Urinary bladder (tissue), 4 donors: ENCODE data around the gene ZC3HAV1. TPM values are rescaled to one million over a fixed set of nuclear protein-coding genes. Genes with fewer than 3 reads are reported as not detected.

Source experiments
- DNase-seq: peaks from one replicate; pipeline ENCODE4 v3.0.0-alpha.2; 2015; ENCODE audit errors: extremely low spot score
- H3K27ac ChIP-seq: one replicate; pipeline ENCODE4 v1.5.1; 2013; ENCODE audit warnings: low read depth, mild to moderate bottlenecking, moderate library complexity
- H3K36me3 ChIP-seq: one replicate; pipeline ENCODE4 v1.6.1; 2013; ENCODE audit warnings: mild to moderate bottlenecking, moderate library complexity; ENCODE audit not compliant: insufficient read depth
- H3K4me1 ChIP-seq: one replicate; pipeline ENCODE4 v1.6.1; 2013; ENCODE audit warnings: mild to moderate bottlenecking, moderate library complexity; ENCODE audit not compliant: insufficient read depth
- H3K4me3 ChIP-seq: one replicate; pipeline ENCODE4 v1.5.1; 2013; ENCODE audit warnings: low read depth, low read length
- WGBS: extraction: QIAGEN DNeasy Blood & Tissue Kit; methylation state at CpG from one replicate; pipeline ENCODE4 v1.1.7; 2013; 5-methylcytosine and 5-hydroxymethylcytosine counted together
- polyA plus RNA-seq: library from polyadenylated mRNA; stranded (reverse); fragments of 200-250 nt; gene quantifications from one replicate; pipeline ENCODE4 v1.2.3, GENCODE V29; 2013
- total RNA-seq: library from RNA; depleted of rRNA; stranded (reverse); fragments of >200 nt; gene quantifications from one replicate; pipeline ENCODE4 v1.2.3, GENCODE V29; 2014
- donor health status: healthy with polysubstance abuse.
- donor health status: healthy.

The ZC3HAV1 gene
- total and polyA plus RNA-seq, 2 donors: 10.2 to 39.5 TPM

DNA sequence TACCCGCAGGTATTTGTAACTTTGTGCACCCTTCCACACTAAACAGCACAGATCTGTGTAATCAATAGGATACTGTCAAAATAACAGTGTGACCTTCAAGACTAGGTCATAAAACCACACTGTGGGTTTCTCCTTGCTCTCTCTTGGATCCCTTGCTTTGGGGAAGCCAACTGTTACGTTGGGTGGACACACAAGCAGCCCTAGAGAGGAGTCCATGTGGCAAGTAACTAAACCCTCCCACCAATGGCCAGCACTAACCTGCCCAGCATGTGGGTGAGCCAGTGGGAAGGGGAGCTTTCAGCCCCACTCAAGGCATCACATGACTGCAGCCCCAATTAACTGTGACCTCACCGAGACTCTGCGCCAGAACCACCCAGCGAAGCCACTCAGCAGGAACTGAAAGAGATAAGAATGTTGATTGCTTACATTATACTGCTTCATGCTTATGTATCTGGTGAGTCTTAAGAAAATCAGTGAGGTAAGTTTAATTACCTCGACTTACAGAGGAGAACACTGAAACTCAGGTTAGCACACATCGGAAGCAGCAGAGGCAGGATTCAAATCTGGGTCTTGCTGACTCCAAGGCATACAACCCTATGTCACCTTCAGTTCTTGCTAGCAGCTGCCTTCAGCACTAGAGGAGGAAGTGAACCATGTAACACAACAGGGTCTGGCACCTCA, 9.4 kb upstream of the ZC3HAV1 start:
- Histone ChIP-seq H3K27ac (no peak overlapping the region), H3K36me3 (no peaks in the 10 kb centered on the region), H3K4me3 (no peak overlapping the region), H3K4me1 (no peaks in the 10 kb centered on the region)
- 44% methylated on average over 7 of the region's 7 CpGs for WGBS
- no peak for DNase-seq

DNA sequence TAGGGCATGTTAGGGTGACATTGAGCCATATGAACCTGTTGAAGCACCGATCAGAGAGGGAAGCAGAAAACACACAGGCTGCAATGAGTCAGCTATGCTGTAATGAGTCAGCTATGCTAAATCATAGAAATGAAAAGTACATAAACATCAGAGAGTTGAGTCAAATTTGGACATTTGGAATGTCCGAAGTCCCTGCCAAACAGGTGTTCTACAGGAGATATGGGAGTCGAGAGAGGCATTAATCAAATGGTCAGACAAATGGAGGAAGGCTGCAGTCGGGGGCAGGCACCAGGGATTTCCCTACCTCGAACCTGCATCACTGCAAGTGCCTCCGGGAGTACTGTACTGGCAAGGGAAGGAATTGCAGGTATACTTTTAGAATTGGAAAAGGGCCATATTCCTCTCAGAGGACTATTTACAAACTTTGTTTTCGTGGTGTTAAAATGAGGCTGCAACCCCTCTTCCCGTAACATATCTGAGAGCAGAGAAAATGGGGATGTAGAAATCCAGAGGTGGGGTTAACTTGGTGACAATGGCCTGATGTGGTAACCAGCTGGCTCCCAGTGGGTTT, 8.8 kb upstream of the ZC3HAV1 start:
- H3K27ac ChIP-seq: no peak overlapping the region
- H3K36me3 ChIP-seq: no peaks in the 10 kb centered on the region
- H3K4me3 ChIP-seq: no peak overlapping the region
- 52% methylated on average over 8 of the region's 8 CpGs for WGBS
- H3K4me1 ChIP-seq: no peaks in the 10 kb centered on the region
- no peak for DNase-seq

DNA sequence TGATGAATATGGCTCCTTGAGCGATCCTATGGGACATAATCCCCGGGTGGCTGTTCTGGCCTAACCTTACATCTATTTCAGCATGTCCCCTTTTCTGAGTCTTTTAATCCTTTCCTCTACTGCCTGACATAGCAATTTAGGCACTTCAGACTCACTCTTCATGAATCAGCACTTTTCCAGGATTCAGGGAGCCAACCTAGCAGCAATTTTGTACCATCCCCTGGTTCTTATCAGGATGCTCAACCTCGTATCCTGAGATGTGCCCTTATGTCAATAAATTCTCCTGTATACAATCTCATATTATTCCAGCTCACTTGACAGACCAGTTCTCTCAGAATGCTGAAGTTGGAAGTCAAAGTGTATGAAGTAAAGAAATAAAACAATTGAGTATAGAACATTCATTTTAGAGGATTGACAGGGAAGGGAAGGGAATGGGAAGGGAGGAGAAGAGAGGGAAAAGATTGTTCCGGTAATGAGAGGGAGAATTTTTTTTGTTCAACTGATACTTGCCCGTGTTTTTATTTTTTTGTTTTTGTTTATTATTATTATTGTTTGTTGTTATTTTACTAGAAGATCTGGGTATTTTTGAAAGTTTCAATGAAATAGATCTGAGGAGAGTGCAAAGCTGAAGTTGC, 8.2 kb upstream of the ZC3HAV1 start:
- Histone ChIP-seq H3K36me3 (no peaks in the 10 kb centered on the region), H3K27ac (no peak overlapping the region), H3K4me3 (no peak overlapping the region), H3K4me1 (no peaks in the 10 kb centered on the region)
- no peak for DNase-seq
- 82% methylated on average over 5 of the region's 5 CpGs for WGBS

DNA sequence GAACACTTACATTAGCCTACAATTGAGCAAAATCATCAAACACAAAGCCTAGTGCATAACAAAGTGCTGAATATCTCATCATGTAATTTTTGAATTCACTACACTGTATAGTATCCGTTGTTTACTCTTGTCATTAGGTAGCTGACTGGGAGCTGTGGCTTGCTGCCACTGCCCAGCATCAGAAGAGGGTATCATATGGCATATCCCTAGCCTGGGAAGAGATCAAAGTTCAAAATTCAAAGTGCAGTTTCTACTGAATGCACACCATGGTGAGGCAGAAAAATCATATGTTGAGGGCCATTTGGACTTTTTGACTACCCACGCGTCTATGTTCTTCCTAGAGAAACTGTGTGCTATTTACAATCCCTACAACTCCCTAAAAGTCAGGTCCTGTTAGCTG, 7.5 kb upstream of the ZC3HAV1 start:
- Histone ChIP-seq H3K27ac (no peak overlapping the region), H3K4me1 (no peaks in the 10 kb centered on the region), H3K36me3 (no peaks in the 10 kb centered on the region), H3K4me3 (no peak overlapping the region)
- 94% methylated on average over 3 of the region's 3 CpGs for WGBS
- no peak for DNase-seq

DNA sequence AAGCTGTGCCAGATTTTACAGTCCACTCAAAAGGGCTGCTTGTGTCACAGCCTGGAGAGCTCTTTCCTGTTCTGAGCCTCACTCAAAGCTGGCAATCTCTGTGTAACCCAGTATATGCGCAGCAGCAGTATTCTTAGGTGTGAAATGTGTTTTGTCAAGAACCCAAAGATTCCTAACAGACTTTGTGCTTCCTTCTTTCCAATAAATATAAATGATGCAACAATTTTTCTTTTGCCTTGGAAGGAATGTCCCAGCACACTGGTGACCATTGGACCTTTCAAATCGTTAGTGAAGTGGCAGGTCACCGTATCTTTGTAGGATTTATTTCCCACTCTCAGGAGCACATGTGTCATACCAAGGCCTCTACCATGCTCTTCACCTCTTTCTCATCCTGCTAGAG, 5.6 kb upstream of the ZC3HAV1 start:
- H3K27ac ChIP-seq: no peak overlapping the region
- no peak for DNase-seq
- WGBS: 90% methylated on average over 3 of the region's 3 CpGs
- H3K36me3 ChIP-seq: no peaks in the 10 kb centered on the region
- H3K4me1 ChIP-seq: no peaks in the 10 kb centered on the region
- no peak overlapping the region for H3K4me3 ChIP-seq

DNA sequence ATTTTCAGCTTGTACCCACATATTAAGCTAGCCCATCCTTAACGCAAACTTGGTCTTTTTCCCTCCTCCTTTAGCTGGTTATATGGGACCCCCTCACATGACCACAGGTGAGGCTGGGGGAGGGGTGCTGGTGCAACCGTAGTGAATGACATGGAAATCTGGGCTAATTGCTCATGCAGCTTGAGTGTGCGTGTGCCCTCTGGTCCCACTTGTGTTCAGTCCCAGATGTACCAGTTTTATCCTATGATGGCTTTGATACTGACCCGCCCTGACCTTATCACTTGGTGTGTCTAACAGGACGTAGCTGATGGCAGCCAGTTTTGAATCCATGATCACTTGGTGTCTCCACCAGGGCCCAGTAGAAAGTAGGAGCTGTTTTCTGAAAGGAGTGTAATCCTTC, 5.1 kb upstream of the ZC3HAV1 start:
- no peak overlapping the region for H3K27ac ChIP-seq
- H3K4me1 ChIP-seq: no peaks in the 10 kb centered on the region
- WGBS: 70% methylated on average over 5 of the region's 5 CpGs
- no peak overlapping the region for H3K4me3 ChIP-seq
- DNase-seq: no peak
- no peaks in the 10 kb centered on the region for H3K36me3 ChIP-seq

DNA sequence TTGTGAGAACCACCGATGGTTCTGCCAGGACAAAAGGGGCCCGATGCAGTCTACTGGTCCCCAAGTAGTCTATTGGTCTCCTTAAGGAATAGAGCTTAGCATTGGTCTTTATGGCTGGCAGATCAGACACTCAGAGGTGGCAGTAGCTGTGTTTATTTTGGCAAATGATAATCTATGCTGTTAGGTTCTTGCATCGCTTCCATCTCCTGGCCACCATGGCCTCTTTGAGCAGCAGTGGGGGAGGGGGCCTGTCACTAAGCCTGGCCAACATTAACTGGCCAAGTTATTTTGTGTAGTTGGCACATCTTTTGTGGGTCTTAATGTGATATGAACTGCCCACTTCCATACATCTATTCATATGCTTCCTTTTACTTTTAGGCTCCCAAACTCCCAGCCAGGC, 4.5 kb upstream of the ZC3HAV1 start:
- Histone ChIP-seq H3K36me3 (no peaks in the 10 kb centered on the region), H3K4me3 (no peak overlapping the region), H3K27ac (no peak overlapping the region), H3K4me1 (no peaks in the 10 kb centered on the region)
- WGBS: 91% methylated on average over 3 of the region's 3 CpGs
- DNase-seq: no peak

DNA sequence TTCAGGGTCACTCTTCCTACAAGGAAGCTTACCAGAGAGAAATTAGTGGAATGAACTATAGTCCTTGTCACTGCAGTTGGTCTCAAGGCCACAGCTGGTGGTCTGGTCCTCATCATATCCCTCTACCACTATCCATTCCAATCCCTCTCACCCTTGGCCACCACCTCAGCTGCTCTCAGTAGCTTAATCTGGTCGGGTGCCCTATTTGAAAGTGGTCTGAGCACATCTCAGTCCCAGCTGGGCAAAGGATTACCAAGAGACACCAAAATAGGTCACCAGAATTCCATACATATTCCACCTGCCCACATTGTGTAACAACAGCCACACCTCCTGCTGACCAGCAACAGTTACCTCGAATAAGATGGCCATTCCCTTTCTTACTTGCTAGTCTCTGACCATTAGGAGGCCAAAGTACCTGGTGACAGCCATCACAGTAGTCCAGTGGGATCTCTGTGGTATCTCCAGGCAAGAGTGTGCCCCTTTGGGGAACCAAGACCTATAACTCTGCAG, 3.3 kb upstream of the ZC3HAV1 start:
- no peak for DNase-seq
- H3K36me3 ChIP-seq: no peaks in the 10 kb centered on the region
- H3K27ac ChIP-seq: no peak overlapping the region
- H3K4me3 ChIP-seq: no peak overlapping the region
- no peaks in the 10 kb centered on the region for H3K4me1 ChIP-seq
- WGBS: 71% methylated on average over 2 of the region's 2 CpGs

DNA sequence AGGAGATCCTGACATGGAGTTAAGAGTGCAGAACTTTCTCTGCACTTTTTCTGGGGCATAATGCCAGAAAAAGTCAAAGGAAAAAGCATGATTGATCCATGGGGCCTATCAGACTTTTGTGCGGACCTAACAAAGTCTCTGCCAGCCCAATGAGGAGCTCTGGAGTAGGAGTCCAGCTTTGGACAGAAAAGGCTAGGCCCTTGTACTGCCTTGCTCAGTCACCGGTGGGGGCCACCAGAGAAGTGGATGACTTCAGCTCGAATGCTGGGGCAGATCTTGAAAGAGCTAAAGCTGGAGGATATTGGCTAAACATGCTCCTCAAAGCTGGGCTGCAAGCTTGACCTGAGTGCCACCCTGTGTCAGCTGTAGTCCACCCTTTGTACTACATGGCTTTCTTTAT, 2.8 kb upstream of the ZC3HAV1 start:
- Histone ChIP-seq H3K4me1 (no peaks in the 10 kb centered on the region), H3K4me3 (no peak overlapping the region), H3K36me3 (no peaks in the 10 kb centered on the region), H3K27ac (no peak overlapping the region)
- WGBS: 93% methylated on average over 3 of the region's 3 CpGs
- no peak for DNase-seq

DNA sequence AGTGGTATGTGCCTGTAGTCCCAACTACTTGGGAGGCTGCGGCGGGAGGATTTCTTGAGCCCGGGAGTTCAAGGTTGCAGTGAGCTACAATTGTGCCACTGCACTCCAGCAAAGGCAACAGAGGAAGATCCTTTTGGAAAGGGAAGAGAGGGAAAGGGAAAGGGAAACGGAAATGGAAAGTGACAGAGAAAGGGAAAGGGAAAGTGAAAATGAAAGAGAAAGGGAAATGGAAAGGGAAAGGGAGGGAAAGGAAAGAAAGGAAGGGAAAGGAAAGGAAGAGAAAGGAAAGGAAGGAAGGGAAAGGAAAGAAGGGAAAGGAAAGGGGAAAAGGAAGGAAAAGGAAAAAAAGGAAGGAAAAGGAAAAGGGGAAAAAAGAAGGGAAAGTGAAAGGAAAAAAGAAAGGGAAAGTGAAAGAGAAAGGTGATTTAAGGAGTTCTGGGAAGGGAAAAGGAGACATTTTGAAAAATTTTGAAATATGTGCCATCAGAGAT, 2.3 kb upstream of the ZC3HAV1 start:
- H3K4me3 ChIP-seq: no peak overlapping the region
- no peak for DNase-seq
- 93% methylated on average over 4 of the region's 4 CpGs for WGBS
- H3K36me3 ChIP-seq: no peaks in the 10 kb centered on the region
- H3K27ac ChIP-seq: no peak overlapping the region
- H3K4me1 ChIP-seq: no peaks in the 10 kb centered on the region

DNA sequence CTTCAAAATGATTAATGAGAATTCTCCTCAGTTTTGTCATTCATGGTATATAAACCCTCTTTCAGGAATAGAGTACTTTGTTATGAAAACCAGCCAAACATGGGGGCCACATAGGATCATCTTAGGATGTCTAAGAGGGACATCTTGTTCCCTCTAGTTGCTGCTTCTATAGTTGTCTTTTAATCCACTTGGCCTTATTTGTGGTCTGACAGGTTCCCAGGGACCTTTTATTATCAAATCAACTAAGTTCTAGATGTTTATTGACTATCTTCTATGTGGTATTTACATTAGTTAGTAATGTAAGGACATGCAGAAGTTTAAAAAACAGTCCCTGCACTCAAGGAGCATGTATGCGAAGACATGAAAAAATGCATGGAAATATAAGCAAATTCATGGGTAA, 1.6 kb upstream of the ZC3HAV1 start:
- Histone ChIP-seq H3K27ac (no peak overlapping the region), H3K36me3 (no peaks in the 10 kb centered on the region), H3K4me1 (no peaks in the 10 kb centered on the region), H3K4me3 (no peak overlapping the region)
- no peak for DNase-seq
- 90% methylated on average over 1 of the region's 1 CpG for WGBS

DNA sequence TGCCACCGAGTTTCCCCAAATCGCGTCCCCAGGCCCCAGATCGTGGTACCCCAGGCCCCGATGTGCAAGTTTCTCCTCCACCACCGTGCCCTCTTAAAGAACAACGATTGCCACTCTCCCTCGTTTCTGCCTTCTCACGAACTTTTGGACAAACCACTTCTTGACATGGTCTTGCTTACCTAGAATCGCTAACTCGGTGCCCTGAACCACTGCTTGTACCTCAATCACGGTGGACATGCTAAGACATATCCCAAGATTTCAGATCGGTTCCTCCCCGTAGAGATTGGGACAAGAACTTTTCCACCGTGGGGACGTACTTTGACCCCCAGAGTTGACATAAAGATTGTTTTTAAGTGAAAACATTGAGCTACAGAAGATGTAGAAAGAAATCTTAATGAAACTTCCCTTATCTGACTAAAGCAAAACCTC, 477 bp upstream of the ZC3HAV1 start:
- no peaks in the 10 kb centered on the region for H3K4me1 ChIP-seq
- 17% methylated on average over 16 of the region's 16 CpGs for WGBS
- H3K36me3 ChIP-seq: no peaks in the 10 kb centered on the region
- H3K4me3 ChIP-seq: peak overlapping the region; percentile 93
- no peak for DNase-seq
- H3K27ac ChIP-seq: peak overlapping the region; percentile 93

DNA sequence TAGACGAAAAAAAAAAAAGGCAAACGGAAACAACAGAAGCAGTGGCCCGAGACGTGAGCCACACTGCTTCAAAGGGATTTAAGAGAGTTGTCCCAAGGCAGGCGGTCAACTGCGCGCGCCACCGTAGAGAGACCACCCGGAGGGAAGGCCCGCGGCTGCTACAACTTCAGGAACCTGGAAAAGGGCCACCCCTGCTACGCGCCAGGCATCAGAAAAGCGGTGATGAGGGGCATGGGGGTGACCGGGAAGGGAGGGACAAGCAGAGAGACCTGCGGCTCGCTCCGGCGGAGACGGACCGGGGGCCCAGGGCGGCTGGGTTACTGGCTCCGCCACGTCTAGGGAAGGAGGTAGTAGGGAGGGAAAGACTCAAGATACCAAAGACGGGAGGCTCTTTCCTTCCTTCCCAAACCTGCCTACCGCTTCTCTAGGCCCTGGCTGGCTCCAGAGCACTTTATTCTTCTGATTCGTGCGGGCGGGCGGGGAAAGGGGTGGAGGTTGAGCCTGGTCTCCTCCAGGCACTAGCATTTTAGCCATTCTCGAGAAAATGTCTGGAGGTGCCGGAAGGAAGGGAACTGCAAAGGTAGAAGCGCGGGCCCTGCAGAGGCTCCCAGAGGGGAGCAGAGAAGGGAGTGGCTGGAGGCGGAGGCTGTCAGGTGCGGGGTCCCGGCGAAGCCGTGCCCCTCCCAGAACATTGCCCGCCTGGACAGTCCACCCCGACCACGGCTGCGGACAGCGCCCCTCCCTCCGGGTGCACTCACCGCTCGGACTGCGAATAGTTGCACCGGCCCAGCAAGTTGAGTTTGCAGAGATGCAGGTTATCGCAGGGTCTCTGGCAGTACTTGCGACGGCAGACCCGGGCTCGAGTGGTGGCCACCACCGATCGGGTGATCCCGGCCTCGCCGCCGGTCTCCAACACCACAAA, 993 bp downstream of the ZC3HAV1 start:
- Histone ChIP-seq H3K27ac (peak overlapping the region; percentile 93), H3K36me3 (no peaks in the 10 kb centered on the region), H3K4me3 (peak overlapping the region; percentile 93), H3K4me1 (no peaks in the 10 kb centered on the region)
- DNase-seq: no peak
- WGBS: 4% methylated on average over 61 of the region's 61 CpGs
